GM21737 (cell line): ENCODE data around the gene ZNF23.

ENCODE experiments used
- ATAC-seq: cut with Tn5 transposase; IDR thresholded peaks from one replicate; pipeline ENCODE4 v1.9.1; 2021; ENCODE audit warnings: mild to moderate bottlenecking, moderate library complexity; ENCODE audit not compliant: unreplicated experiment

The ZNF23 gene

GRCh38 chr16:71428385-71428784, 33.7 kb downstream of the ZNF23 start:
- ATAC-seq = no peak

DNA sequence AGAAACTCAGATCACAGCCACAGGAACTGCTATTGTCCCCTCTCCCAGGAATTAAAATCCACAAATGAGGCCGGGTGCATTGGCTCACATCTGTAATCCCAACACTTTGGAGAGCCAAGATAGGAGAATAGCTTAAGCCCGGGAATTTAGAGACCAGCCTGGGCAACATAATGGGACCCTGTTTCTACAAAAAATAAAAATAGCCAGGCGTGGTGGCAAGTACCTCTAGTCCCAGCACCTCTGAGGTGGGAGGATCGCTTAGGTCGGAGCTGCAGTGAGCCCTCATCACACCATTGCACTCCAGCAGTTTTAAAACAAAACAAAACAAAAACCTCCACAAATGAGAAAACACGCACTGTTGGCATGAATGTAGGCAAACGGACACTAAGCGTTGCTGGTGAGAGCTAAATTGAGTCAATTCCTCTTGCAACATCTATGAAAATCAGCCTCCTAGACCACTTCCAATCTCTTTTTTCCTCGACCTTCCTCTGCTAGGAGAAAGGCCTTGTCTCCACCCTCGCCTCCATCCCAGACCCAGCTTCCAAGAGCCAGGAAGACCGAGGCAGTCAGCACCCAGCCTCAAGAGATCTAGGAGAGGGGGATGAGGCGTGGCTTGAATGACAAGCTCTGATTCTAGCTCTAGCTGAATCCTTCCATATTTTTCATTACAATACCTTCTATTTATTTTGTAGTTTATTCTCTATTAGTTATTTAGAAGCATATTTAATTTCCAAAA, 35.0 kb downstream of the ZNF23 start:
- ATAC-seq = no peak

GRCh38 chr16:71426069-71426879, 35.8 kb downstream of the ZNF23 start:
- ATAC-seq = no peak

DNA sequence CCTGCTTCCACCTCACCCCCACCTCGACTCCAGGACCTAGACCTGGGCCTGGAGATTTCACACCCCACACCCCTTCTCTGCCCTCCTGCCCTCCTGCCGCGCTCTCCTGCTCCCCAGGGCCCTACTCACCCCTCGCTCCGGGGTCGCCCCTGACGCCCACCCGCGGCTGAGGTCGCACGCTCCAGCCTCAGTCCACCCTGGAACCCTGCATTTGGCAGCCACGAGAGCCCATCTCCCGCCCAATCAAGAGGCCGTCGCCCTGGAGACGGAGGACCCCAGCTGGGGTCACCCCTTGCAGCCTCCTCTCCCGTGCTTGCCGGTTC, 36.3 kb downstream of the ZNF23 start:
- no peak for ATAC-seq

DNA sequence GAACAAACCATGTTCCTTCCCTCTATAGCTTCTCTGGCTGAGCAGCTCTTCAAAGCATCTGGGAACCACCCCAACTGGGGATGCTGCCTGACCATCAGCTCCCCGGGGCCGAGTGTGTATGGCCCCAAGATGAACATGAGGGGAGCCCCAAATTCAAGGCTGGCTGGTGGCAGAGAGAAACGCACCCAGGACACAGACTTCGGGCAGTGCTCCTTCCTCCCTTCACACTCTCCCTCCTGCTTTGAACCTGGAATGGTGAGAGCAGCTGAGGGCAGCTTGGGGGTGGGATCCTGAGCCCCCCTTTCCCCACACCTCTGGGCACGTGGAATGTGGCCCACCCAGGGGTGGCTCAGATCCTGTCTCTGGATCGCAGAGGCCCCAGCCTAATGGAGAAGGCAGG, 37.4 kb downstream of the ZNF23 start:
- no peak for ATAC-seq

- ATAC-seq = no peak
Measured at GRCh38 chr16:71423865-71424264, 38.2 kb downstream of the ZNF23 start.

- ATAC-seq = no peak
Measured at GRCh38 chr16:71423016-71423415, 39.0 kb downstream of the ZNF23 start.

- ATAC-seq = no peak
Measured at GRCh38 chr16:71421911-71422310, 40.1 kb downstream of the ZNF23 start.

GRCh38 chr16:71414038-71414437, 48.0 kb downstream of the ZNF23 start:
- ATAC-seq = no peak

- no peak for ATAC-seq
Measured at GRCh38 chr16:71413341-71413740, 48.7 kb downstream of the ZNF23 start.

- ATAC-seq = no peak
Measured at GRCh38 chr16:71412270-71413160, 49.5 kb downstream of the ZNF23 start.

- ATAC-seq = no peak
Measured at GRCh38 chr16:71410146-71410545, 51.9 kb downstream of the ZNF23 start.

GRCh38 chr16:71409011-71409775, 52.9 kb downstream of the ZNF23 start:
- no peak for ATAC-seq

DNA sequence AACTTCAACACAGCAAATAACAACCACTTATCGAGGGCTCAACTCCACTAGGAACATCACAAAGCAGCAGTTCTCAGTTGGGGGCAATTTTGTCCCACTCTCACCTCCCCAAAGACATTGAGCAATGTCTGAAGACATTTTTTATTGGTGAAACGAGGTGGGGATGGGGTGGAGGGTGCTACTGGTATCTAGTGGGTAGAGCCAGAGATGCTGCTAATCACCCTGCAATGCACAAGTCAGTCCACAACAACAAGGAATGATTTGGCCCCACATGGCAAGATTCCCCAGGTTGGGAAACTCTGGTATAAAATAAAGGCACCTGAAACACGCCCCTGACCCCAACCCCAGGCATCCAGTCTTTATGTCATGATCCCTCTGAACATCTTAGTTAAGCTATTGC, 53.5 kb downstream of the ZNF23 start:
- no peak for ATAC-seq

GRCh38 chr16:71407731-71408130, 54.3 kb downstream of the ZNF23 start:
- no peak for ATAC-seq

DNA sequence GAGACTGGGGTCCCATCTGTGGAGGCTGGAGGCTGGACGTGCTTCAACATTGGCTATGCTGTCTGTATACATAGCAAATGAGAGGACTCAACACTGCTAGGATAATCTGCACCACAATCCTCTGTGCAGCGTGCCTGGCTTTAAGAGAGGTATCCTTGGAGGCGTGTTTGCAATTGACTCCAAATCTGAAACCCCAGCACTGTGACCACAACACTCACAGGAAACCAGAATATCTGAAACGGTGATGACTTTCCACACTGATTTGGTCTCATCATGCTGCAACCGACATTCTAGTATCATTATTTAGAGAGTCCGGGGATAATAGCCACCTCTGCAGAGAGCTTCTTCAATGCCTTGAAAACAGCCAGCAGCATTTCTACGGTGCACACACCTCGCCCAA, 55.3 kb downstream of the ZNF23 start:
- no peak for ATAC-seq

DNA sequence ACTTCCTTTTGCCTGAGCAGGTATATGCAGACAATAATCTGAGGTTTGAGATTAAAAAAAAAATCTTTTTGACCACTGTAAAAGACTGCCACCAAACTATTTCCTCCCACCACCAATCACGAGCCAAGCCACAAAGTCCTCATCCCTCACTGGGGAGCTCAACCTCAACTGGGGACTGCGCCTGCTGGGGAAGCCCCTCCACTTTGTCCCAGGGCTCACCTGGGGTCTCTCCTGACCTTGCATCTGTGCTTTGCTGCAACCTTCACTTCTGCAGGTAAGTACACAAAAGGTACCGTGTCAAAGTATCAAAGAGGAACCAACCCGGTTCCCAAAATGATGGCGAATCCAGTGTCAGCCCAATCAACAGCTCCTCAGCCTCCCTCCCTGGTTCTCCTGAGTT, 55.7 kb downstream of the ZNF23 start:
- no peak for ATAC-seq

DNA sequence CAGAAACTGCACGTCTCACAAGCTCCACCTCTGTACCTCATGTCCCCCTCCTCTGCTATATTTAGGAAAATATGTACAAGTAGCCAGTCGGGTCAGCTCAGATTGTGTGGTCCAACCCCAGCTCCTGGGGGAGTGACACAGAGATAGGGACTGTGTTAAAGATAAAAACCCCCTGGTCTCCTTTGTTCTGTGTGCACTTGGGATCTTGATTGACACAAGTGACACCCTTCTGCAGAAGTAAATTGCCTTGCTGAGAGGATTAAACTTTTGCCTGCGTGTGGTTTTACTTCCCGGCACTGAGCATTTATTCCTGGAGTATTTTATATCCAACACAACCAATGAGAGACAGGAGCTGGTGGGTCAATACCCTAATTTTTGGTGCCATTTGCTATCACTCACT, 57.7 kb downstream of the ZNF23 start:
- ATAC-seq = no peak

GRCh38 chr16:71402674-71403073, 59.4 kb downstream of the ZNF23 start:
- ATAC-seq = no peak

GRCh38 chr16:71402007-71402406, 60.0 kb downstream of the ZNF23 start:
- ATAC-seq = no peak
